H1 (cell line): Measurements from ENCODE around the gene HLA-A. TPM values are rescaled to one million over a fixed set of nuclear protein-coding genes. Genes with fewer than 3 reads are reported as not detected.

Experiments used
- CTCF ChIA-PET: fragments of 300-600 bp; sonication (Branson Sonifier 250); formaldehyde crosslinking; loops from one replicate; lab custom pipeline; 2021; ENCODE audit not compliant: partially characterized antibody; lab: Charles Lee
- POLR2A ChIA-PET: fragments of 300-600 bp; sonication (Branson Sonifier 250); formaldehyde crosslinking; loops from one replicate; lab custom pipeline; 2021; ENCODE audit warnings: inconsistent platforms; ENCODE audit not compliant: partially characterized antibody; lab: Charles Lee
- DNase-seq, 2 experiments: peaks; one replicate each; pipeline versions ENCODE4 v3.0.0 to v3.0.0-alpha.2; 2010 to 2022; ENCODE audit warnings: low spot score in 2 of 2, low read depth in 1 of 2, mixed read lengths in 1 of 2
- FAIRE-seq: peaks from 2 replicates; lab custom pipeline; 2011; peaks lifted over from hg19 to GRCh38; lab: Jason Lieb, UNC
- H2AFZ ChIP-seq: 2 replicates; pipeline ENCODE4 v1.8.1; 2012; ENCODE audit warnings: low read length, inconsistent platforms
- H2AK5ac ChIP-seq: 2 replicates; pipeline ENCODE4 v1.6.1; 2013; ENCODE audit warnings: low read depth, low read length
- H2BK120ac ChIP-seq: replicated peaks from 2 replicates; pipeline ENCODE3; 2013; ENCODE audit warnings: low read depth, low read length, inconsistent platforms
- H2BK12ac ChIP-seq: 2 replicates; pipeline ENCODE4 v1.6.1; 2013; ENCODE audit warnings: low read depth, low read length
- H2BK15ac ChIP-seq: 2 replicates; pipeline ENCODE4 v1.6.1; 2013; ENCODE audit warnings: low read length
- H2BK20ac ChIP-seq: 2 replicates; pipeline ENCODE4 v1.6.1; 2013; ENCODE audit warnings: low read length
- H2BK5ac ChIP-seq: 2 replicates; pipeline ENCODE4 v1.6.1; 2013; ENCODE audit warnings: low read depth, low read length
- H3K14ac ChIP-seq: 2 replicates; pipeline ENCODE4 v1.6.1; 2013; ENCODE audit warnings: inconsistent platforms; ENCODE audit not compliant: insufficient read length
- H3K18ac ChIP-seq: 2 replicates; pipeline ENCODE4 v1.6.1; 2013; ENCODE audit warnings: low read length; ENCODE audit errors: extremely low read depth
- H3K23ac ChIP-seq: 2 replicates; pipeline ENCODE4 v1.6.1; 2013; ENCODE audit warnings: inconsistent platforms; ENCODE audit not compliant: insufficient read length
- H3K23me2 ChIP-seq: 2 replicates; pipeline ENCODE4 v1.6.1; 2013; ENCODE audit warnings: low read depth, low read length
- H3K27ac ChIP-seq: 2 replicates; pipeline ENCODE4 v1.6.1; 2011; ENCODE audit warnings: low read depth, low read length, inconsistent platforms
- H3K27me3 ChIP-seq, 4 experiments: replicated peaks in 1 of 4; 1 replicate in 1 of 4; 2 replicates in 3 of 4; pipeline versions ENCODE4 v1.6.1 to v1.8.1; 2011 to 2013; ENCODE audit warnings: low read length in 3 of 4, mild to moderate bottlenecking in 3 of 4, inconsistent platforms in 2 of 4, mixed read lengths in 2 of 4, moderate library complexity in 1 of 4; ENCODE audit not compliant: control insufficient read depth in 3 of 4, insufficient read depth in 3 of 4; ENCODE audit errors: extremely low read depth in 1 of 4
- H3K36me3 ChIP-seq, 4 experiments: 2 replicates each; pipeline versions ENCODE4 v1.6.1 to v1.8.1; 2011 to 2013; ENCODE audit warnings: mild to moderate bottlenecking in 4 of 4, low read length in 3 of 4, moderate library complexity in 2 of 4, control low read depth in 1 of 4, inconsistent platforms in 1 of 4; ENCODE audit not compliant: insufficient read depth in 4 of 4, control insufficient read depth in 2 of 4
- H3K4ac ChIP-seq: replicated peaks from 2 replicates; pipeline ENCODE3; 2013; ENCODE audit warnings: low read length, low read depth, mixed read lengths, inconsistent platforms; ENCODE audit not compliant: insufficient read length
- H3K4me1 ChIP-seq, 4 experiments: replicated peaks in 1 of 4; 1 replicate in 1 of 4; 2 replicates in 3 of 4; pipeline versions ENCODE4 v1.6.1 to v1.8.1; 2011 to 2013; ENCODE audit warnings: low read length in 3 of 4, inconsistent platforms in 2 of 4, mixed read lengths in 1 of 4; ENCODE audit not compliant: insufficient read depth in 4 of 4, control insufficient read depth in 3 of 4
- H3K4me2 ChIP-seq, 2 experiments: 2 replicates each; pipeline versions ENCODE4 v1.6.1 to v1.8.1; 2011 to 2013; ENCODE audit warnings: low read depth in 2 of 2, low read length in 2 of 2, control low read depth in 1 of 2, inconsistent platforms in 1 of 2, mild to moderate bottlenecking in 1 of 2; ENCODE audit not compliant: insufficient read depth in 1 of 2
- H3K4me3 ChIP-seq, 4 experiments: fragments of 200-600, 300-600 bp in 1 of 4; sonication (generic), shearing (Covaris generic), sonication (Bioruptor Twin) in 1 of 4; 2 replicates each; pipeline versions ENCODE4 v1.5.1 to v1.8.1; 2011 to 2016; ENCODE audit warnings: low read length in 4 of 4, low read depth in 3 of 4, control low read depth in 2 of 4, inconsistent platforms in 2 of 4, mild to moderate bottlenecking in 2 of 4, mixed read lengths in 1 of 4, moderate library complexity in 1 of 4; ENCODE audit not compliant: insufficient read depth in 2 of 4; ENCODE audit errors: extremely low read depth in 1 of 4
- H3K56ac ChIP-seq: replicated peaks from 2 replicates; pipeline ENCODE3; 2013; ENCODE audit warnings: low read depth, mild to moderate bottlenecking, mixed read lengths, low read length, inconsistent platforms; ENCODE audit not compliant: insufficient read length
- H3K79me1 ChIP-seq: 2 replicates; pipeline ENCODE4 v1.6.1; 2013; ENCODE audit warnings: low read depth, low read length, control low read depth
- H3K79me2 ChIP-seq, 2 experiments: 2 replicates each; pipeline versions ENCODE4 v1.6.1 to v1.8.1; 2012 to 2013; ENCODE audit warnings: low read length in 2 of 2, mild to moderate bottlenecking in 2 of 2, inconsistent platforms in 1 of 2; ENCODE audit not compliant: insufficient read depth in 2 of 2, control insufficient read depth in 1 of 2
- H3K9ac ChIP-seq, 4 experiments: replicated peaks in 1 of 4; 1 replicate in 1 of 4; 2 replicates in 3 of 4; pipeline versions ENCODE4 v1.6.1 to v1.8.1; 2011 to 2013; ENCODE audit warnings: low read depth in 3 of 4, low read length in 3 of 4, control low read depth in 2 of 4, mild to moderate bottlenecking in 2 of 4, moderate library complexity in 2 of 4, inconsistent platforms in 1 of 4; ENCODE audit errors: extremely low read depth in 1 of 4
- H3K9me3 ChIP-seq, 2 experiments: 2 replicates each; pipeline versions ENCODE4 v1.6.1 to v1.8.1; 2012 to 2013; ENCODE audit warnings: mild to moderate bottlenecking in 2 of 2, moderate library complexity in 2 of 2, control low read depth in 1 of 2, inconsistent platforms in 1 of 2, low read depth in 1 of 2, low read length in 1 of 2, mixed read lengths in 1 of 2; ENCODE audit not compliant: insufficient read depth in 2 of 2
- H4K20me1 ChIP-seq, 2 experiments: replicated peaks in 1 of 2; 2 replicates each; pipeline versions ENCODE3 to v1.8.1; 2011 to 2013; ENCODE audit warnings: inconsistent platforms in 2 of 2, low read length in 2 of 2, mild to moderate bottlenecking in 1 of 2; ENCODE audit not compliant: insufficient read depth in 2 of 2, control insufficient read depth in 1 of 2
- H4K5ac ChIP-seq: 2 replicates; pipeline ENCODE4 v1.6.1; 2013; ENCODE audit warnings: low read length, low read depth, mixed read lengths, inconsistent platforms; ENCODE audit not compliant: insufficient read length
- H4K8ac ChIP-seq: 2 replicates; pipeline ENCODE4 v1.8.0; 2013; ENCODE audit warnings: mild to moderate bottlenecking, moderate library complexity, low read length, inconsistent platforms; ENCODE audit not compliant: insufficient read depth; ENCODE audit errors: extremely low read depth
- H4K91ac ChIP-seq: replicated peaks from 2 replicates; pipeline ENCODE3; 2013; ENCODE audit warnings: low read length, mixed read lengths, inconsistent platforms; ENCODE audit not compliant: insufficient read length
- RBBP5 ChIP-seq: IDR thresholded peaks from 2 replicates; pipeline ENCODE4 v1.7.1; 2012; ENCODE audit warnings: low read depth, mild to moderate bottlenecking, inconsistent platforms, low read length, moderate library complexity, borderline replicate concordance
- WGBS, 2 experiments: shearing (Covaris generic) in 1 of 2; methylation state at CpG; one replicate each; pipeline versions ENCODE4 v1.1.6 to v1.1.7; 2013 to 2015; ENCODE audit warnings: low lambda C conversion rate in 2 of 2, mixed read lengths in 2 of 2, inconsistent platforms in 1 of 2, low coverage in 1 of 2, missing lambda C conversion rate in 1 of 2; ENCODE audit not compliant: insufficient replicate concordance in 2 of 2, insufficient coverage in 1 of 2, insufficient read length in 1 of 2; ENCODE audit errors: extremely low coverage in 1 of 2, missing lambda C conversion rate in 1 of 2; 5-methylcytosine and 5-hydroxymethylcytosine counted together
- polyA plus RNA-seq, 7 experiments: library from polyadenylated mRNA; depleted of rRNA in 3 of 7; stranded (reverse) in 5 of 7; unstranded in 2 of 7; fragments of >200 nt in 5 of 7; fragments of 200-250 nt in 2 of 7; gene quantifications; 1 replicate in 5 of 7; 2 replicates in 1 of 7; 4 replicates in 1 of 7; pipeline versions ENCODE4 v1.2.1 to v1.2.3, GENCODE V29; 2011 to 2013; ENCODE audit warnings: missing spikeins in 2 of 7, mixed read lengths in 2 of 7
- total RNA-seq: library from RNA; stranded (reverse); fragmentation: NEBNext Ultra II Directional; extraction: Animal tissue kit (Norgen Biotek cat#: 25700); gene quantifications from 2 replicates; pipeline ENCODE4 v1.2.1, GENCODE V29; 2021

Gene HLA-A
- total and polyA plus RNA-seq, 2 of the 8 experiments (the other 6 are each of a cell fraction or from before 2014, with no cell fraction given) = 221 to 474 TPM

DNA sequence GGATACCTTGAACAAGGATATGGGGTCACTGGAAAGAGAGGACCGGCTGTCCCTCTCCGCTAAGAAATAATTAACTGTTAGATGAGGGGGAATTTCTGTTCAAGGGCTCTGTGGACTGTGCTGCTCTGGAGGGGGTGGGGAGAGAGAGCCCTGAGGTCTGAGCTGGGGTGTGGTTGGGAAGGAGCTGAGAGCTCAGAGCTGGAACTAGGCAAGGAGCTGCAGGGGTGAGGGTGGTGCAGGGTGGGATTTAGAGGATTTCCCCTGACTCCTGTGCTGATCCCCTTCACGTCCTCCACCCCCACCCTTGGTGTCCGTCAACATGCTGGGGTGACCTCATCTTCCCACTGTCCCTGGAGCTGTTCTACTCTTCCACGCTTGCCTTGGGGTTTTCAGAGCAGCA lies 52.5 kb downstream of the HLA-A start:
- Histone ChIP-seq H3K79me1 (no peaks in the 10 kb centered on the region), H2BK20ac (no peak overlapping the region), H3K9me3 (no peaks in the 10 kb centered on the region), H4K91ac (no peak overlapping the region), H3K4ac (no peak overlapping the region), H3K4me2 (no peak overlapping the region), H3K79me2 (no peaks in the 10 kb centered on the region), H3K9ac (no peak overlapping the region), H3K4me1 (no peaks in the 10 kb centered on the region; a peak in 1 of 7 replicates), H3K27ac (no peak overlapping the region), H3K23me2 (no peaks in the 10 kb centered on the region), H4K8ac (no peak overlapping the region), H2AK5ac (no peak overlapping the region), H2BK5ac (no peak overlapping the region), H3K4me3 (no peak overlapping the region), H3K56ac (no peak overlapping the region), H4K5ac (no peak overlapping the region), H2BK12ac (no peak overlapping the region), H2BK120ac (no peak overlapping the region), H2AFZ (no peak overlapping the region), H3K18ac (no peak overlapping the region), H2BK15ac (no peak overlapping the region), H3K14ac (no peak overlapping the region), H3K23ac (no peak overlapping the region), H3K36me3 (no peaks in the 10 kb centered on the region), H3K27me3 (peaks cover 0 to under 1% (median 0%) of the 10 kb centered on the region in 4 experiments; a peak in 1 of 7 replicates), H4K20me1 (no peaks in the 10 kb centered on the region)
- no peak for TF ChIP-seq RBBP5
- ChIA-PET CTCF (interaction anchor here (0.6 to 0.8 kb wide), 3 partner anchors 18 to 293 kb away, joined by 3 read pairs; no protein-coding TSS in a partner anchor), POLR2A (no interaction called here)
- WGBS, 2 experiments = 85% methylated on average over 3 of the region's 5 CpGs; no CpG with 5 or more reads in 1 of the 2 experiments
- DNase-seq = no peak
- no peak for FAIRE-seq
